ENCODE measurements around the gene RHBDD2. TPM values are rescaled to one million over a fixed set of nuclear protein-coding genes. Genes with fewer than 3 reads are reported as not detected.
"Not testable (repeated sequence)": the region's sequence is repeated elsewhere in the genome, so short reads cannot be mapped to it uniquely, and the experiment has no call there.

Gene RHBDD2
- total RNA-seq, 2 experiments from 2014 or later = 18.6 to 20.3 TPM

DNA sequence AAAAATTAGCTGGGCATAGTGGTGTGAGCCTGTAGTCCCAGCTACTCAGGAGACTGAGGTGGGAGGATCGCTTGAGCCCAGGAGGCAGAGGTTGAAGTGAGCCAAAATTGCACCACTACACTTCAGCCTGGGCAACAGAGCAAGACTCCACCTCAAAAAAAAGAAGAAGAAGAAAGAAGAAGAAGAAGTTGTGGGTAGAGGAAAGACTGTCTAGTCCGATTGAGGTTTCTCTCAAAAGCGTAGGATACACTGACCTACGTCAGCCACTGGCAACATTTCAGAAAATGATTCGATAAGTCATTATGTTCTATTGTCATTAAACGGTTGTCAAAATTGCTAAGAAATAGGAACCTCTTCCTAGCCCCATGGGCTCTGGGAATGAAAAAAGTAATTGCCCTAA is 22.3 kb upstream of the RHBDD2 start:
- no peak overlapping the region for H2AFZ ChIP-seq (ENCODE audit: low read length)
- no TSS peak for BruUV-seq (replicated peaks)
- POLR2A ChIA-PET = no interaction called here
- H3K36me3 ChIP-seq (ENCODE audit: insufficient read depth, low read length) = no peaks in the 10 kb centered on the region
- H3K9me3 ChIP-seq (ENCODE audit: low read length) = no peaks in the 10 kb centered on the region
- CTCF ChIA-PET (ENCODE audit: unreplicated experiment) = no interaction called here
- H3K79me2 ChIP-seq (ENCODE audit: insufficient read depth, low read depth, low read length) = no peaks in the 10 kb centered on the region
- H3K4me1 ChIP-seq (ENCODE audit: insufficient read depth, low read length, poor library complexity, severe bottlenecking) = no peaks in the 10 kb centered on the region
- no peak overlapping the region for H3K4me2 ChIP-seq (ENCODE audit: low read length)
- DNase-seq (ENCODE audit: low spot score) = no peak
- H3K27ac ChIP-seq (ENCODE audit: low read depth, low read length, poor library complexity, severe bottlenecking) = no peak overlapping the region
- intact Hi-C loops (cut with micrococcal nuclease; ENCODE audit: unreplicated experiment) = no loop called here
- H4K20me1 ChIP-seq (ENCODE audit: insufficient read depth, low read length) = no peaks in the 10 kb centered on the region
- no peak for TF ChIP-seq EZH2phosphoT487 (IDR thresholded peaks at IDR 0.05; ENCODE audit: borderline replicate concordance, low read depth, low read length)
- TF ChIP-seq, protein P1, sequence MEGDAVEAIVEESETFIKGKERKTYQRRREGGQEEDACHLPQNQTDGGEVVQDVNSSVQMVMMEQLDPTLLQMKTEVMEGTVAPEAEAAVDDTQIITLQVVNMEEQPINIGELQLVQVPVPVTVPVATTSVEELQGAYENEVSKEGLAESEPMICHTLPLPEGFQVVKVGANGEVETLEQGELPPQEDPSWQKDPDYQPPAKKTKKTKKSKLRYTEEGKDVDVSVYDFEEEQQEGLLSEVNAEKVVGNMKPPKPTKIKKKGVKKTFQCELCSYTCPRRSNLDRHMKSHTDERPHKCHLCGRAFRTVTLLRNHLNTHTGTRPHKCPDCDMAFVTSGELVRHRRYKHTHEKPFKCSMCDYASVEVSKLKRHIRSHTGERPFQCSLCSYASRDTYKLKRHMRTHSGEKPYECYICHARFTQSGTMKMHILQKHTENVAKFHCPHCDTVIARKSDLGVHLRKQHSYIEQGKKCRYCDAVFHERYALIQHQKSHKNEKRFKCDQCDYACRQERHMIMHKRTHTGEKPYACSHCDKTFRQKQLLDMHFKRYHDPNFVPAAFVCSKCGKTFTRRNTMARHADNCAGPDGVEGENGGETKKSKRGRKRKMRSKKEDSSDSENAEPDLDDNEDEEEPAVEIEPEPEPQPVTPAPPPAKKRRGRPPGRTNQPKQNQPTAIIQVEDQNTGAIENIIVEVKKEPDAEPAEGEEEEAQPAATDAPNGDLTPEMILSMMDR (conservative IDR thresholded peaks at IDR 0.05; ENCODE audit: low read length) = no peak
- H3K4me3 ChIP-seq (ENCODE audit: low read depth, low read length, poor library complexity, severe bottlenecking) = no peak overlapping the region
- no peaks in the 10 kb centered on the region for H3K9me2 ChIP-seq (ENCODE audit: insufficient read depth, low read length)

DNA sequence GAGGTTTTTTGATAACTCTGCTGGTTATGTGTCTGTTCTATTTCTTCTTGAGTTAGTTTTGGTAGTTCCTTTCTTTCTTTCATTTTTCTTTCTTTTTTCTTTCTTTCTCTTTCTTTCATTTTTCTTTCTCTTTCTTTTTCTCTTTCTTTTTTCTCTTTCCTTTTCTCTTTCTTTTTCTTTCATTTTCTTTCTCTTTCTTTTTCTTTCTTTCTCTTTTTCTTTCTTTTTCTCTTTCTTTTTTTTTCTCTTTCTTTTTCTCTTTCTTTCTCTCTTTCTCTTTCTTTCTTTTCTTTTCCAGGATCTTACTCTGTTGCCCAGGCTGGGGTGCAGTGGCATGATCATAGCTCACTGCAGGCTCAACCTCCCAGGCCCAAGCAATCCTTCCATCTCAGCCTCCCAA is 20.4 kb upstream of the RHBDD2 start:
- no peak overlapping the region for H3K4me2 ChIP-seq (ENCODE audit: low read length)
- ChIA-PET POLR2A (no interaction called here), CTCF (ENCODE audit: unreplicated experiment) (no interaction called here)
- no peak for DNase-seq (ENCODE audit: low spot score)
- H4K20me1 ChIP-seq (ENCODE audit: insufficient read depth, low read length) = no peaks in the 10 kb centered on the region
- H3K4me1 ChIP-seq (ENCODE audit: insufficient read depth, low read length, poor library complexity, severe bottlenecking) = no peaks in the 10 kb centered on the region
- no peak overlapping the region for H2AFZ ChIP-seq (ENCODE audit: low read length)
- no peaks in the 10 kb centered on the region for H3K9me2 ChIP-seq (ENCODE audit: insufficient read depth, low read length)
- H3K27ac ChIP-seq (ENCODE audit: low read depth, low read length, poor library complexity, severe bottlenecking) = no peak overlapping the region
- no peaks in the 10 kb centered on the region for H3K36me3 ChIP-seq (ENCODE audit: insufficient read depth, low read length)
- no peak overlapping the region for H3K4me3 ChIP-seq (ENCODE audit: low read depth, low read length, poor library complexity, severe bottlenecking)
- BruUV-seq (replicated peaks) = no TSS peak
- intact Hi-C loops (cut with micrococcal nuclease; ENCODE audit: unreplicated experiment) = no loop called here
- no peaks in the 10 kb centered on the region for H3K79me2 ChIP-seq (ENCODE audit: insufficient read depth, low read depth, low read length)
- TF ChIP-seq, protein P1 (conservative IDR thresholded peaks at IDR 0.05; ENCODE audit: low read length) = no peak
- TF ChIP-seq EZH2phosphoT487 (IDR thresholded peaks at IDR 0.05; ENCODE audit: borderline replicate concordance, low read depth, low read length) = no peak
- H3K9me3 ChIP-seq (ENCODE audit: low read length) = no peaks in the 10 kb centered on the region

DNA sequence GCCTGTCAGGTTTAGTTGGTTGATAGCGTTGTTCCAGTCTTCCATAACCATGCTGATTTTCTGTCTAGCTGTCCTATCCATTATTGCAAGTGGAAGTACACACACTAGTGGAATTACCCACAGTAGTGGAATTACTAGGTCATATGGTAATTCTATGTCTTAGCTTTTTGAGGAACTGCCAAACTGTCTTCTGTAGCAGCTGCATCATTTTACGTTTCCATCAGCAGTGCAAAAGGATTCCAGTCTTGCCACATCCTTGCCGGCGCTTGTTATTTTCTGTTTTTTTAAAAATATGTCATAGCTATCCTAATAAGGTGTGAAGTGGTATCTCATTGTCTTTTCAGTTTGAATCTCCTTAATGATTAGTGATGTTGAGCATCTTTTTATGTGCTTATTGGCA is 17.2 kb upstream of the RHBDD2 start:
- ChIA-PET CTCF (ENCODE audit: unreplicated experiment) (no interaction called here), POLR2A (interaction anchor here (0.7 kb wide), 1 partner anchor 47 kb away, joined by 3 read pairs; no protein-coding TSS in a partner anchor)
- no TSS peak for BruUV-seq (replicated peaks)

DNA sequence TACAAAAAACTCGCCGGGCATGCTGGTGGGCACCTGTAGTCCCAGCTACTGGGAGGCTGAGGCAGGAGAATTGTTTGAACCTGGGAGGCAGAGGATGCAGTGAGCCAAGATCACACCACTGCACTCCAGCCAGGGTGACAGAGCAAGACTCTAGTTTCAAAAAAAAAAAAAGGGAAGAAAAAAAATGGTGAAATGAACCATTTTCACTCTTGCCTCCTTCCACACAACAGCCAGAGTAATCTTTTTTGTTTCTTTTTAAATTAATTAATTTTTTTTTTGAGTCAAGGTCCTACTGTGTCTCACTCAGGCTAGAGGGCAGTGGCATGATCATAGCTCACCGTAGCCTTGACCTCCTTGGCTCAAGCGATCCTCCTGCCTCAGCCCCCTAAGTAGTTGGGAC is 14.6 kb upstream of the RHBDD2 start:
- H4K20me1 ChIP-seq (ENCODE audit: insufficient read depth, low read length); H2AFZ ChIP-seq (ENCODE audit: low read length); intact Hi-C loops (cut with micrococcal nuclease; ENCODE audit: unreplicated experiment); BruUV-seq (replicated peaks); H3K9me2 ChIP-seq (ENCODE audit: insufficient read depth, low read length); H3K9me3 ChIP-seq (ENCODE audit: low read length); H3K4me2 ChIP-seq (ENCODE audit: low read length); DNase-seq (ENCODE audit: low spot score); H3K4me3 ChIP-seq (ENCODE audit: low read depth, low read length, poor library complexity, severe bottlenecking); H3K79me2 ChIP-seq (ENCODE audit: insufficient read depth, low read depth, low read length); H3K27ac ChIP-seq (ENCODE audit: low read depth, low read length, poor library complexity, severe bottlenecking); H3K36me3 ChIP-seq (ENCODE audit: insufficient read depth, low read length); H3K4me1 ChIP-seq (ENCODE audit: insufficient read depth, low read length, poor library complexity, severe bottlenecking): not testable (repeated sequence)
- ChIA-PET POLR2A (interaction anchor here (0.6 to 1.1 kb wide), 2 partner anchors 14 to 17 kb away, joined by 3 to 4 read pairs; no protein-coding TSS in a partner anchor), CTCF (ENCODE audit: unreplicated experiment) (interaction anchor here (0.6 to 0.8 kb wide), 2 partner anchors 102 to 156 kb away, joined by 3 to 4 read pairs; no protein-coding TSS in a partner anchor)

More for the DNA sequence above, 17.2 kb upstream of the RHBDD2 start:
- Histone ChIP-seq H3K79me2 (ENCODE audit: insufficient read depth, low read depth, low read length) (no peaks in the 10 kb centered on the region), H3K9me2 (ENCODE audit: insufficient read depth, low read length) (no peaks in the 10 kb centered on the region), H3K36me3 (ENCODE audit: insufficient read depth, low read length) (no peaks in the 10 kb centered on the region), H3K27ac (ENCODE audit: low read depth, low read length, poor library complexity, severe bottlenecking) (no peak overlapping the region), H2AFZ (ENCODE audit: low read length) (no peak overlapping the region), H3K4me1 (ENCODE audit: insufficient read depth, low read length, poor library complexity, severe bottlenecking) (no peaks in the 10 kb centered on the region), H3K4me3 (ENCODE audit: low read depth, low read length, poor library complexity, severe bottlenecking) (no peak overlapping the region), H3K4me2 (ENCODE audit: low read length) (no peak overlapping the region), H3K9me3 (ENCODE audit: low read length) (no peaks in the 10 kb centered on the region), H4K20me1 (ENCODE audit: insufficient read depth, low read length) (no peaks in the 10 kb centered on the region)
- DNase-seq (ENCODE audit: low spot score) = no peak
- TF ChIP-seq, protein P1 (conservative IDR thresholded peaks at IDR 0.05; ENCODE audit: low read length) = no peak
- no peak for TF ChIP-seq EZH2phosphoT487 (IDR thresholded peaks at IDR 0.05; ENCODE audit: borderline replicate concordance, low read depth, low read length)
- intact Hi-C loops (cut with micrococcal nuclease; ENCODE audit: unreplicated experiment) = no loop called here
